IPS-18c (cell line): ENCODE data around the gene LAMC3.

ENCODE experiments used
- H3K4me3 ChIP-seq: 2 replicates; pipeline ENCODE4 v1.7.0; 2013; ENCODE audit warnings: low read depth, mild to moderate bottlenecking, low read length, moderate library complexity; ENCODE audit not compliant: insufficient read depth
- H3K9me3 ChIP-seq: one replicate; pipeline ENCODE4 v1.6.1; 2013; ENCODE audit warnings: mild to moderate bottlenecking, low read length, moderate library complexity; ENCODE audit not compliant: control insufficient read depth, insufficient read depth

Gene LAMC3

DNA sequence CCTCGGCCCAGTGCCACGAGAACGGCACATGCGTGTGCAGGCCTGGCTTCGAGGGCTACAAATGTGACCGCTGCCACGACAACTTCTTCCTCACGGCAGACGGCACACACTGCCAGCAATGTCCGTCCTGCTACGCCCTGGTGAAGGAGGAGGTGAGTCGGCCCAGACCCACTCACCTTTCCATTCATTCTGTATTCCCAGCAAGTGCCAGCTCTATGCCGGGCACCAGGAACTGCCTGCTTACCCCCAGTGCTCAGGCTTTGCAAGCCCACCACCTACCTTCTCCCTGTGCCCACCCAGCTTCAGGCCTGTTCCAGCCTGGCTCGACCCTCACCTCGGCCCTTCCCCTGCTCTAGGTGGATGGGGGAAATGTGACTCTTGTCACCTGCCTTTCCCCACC, 60.7 kb downstream of the LAMC3 start:
- H3K4me3 ChIP-seq = no peak overlapping the region
- H3K9me3 ChIP-seq = no peaks in the 10 kb centered on the region

DNA sequence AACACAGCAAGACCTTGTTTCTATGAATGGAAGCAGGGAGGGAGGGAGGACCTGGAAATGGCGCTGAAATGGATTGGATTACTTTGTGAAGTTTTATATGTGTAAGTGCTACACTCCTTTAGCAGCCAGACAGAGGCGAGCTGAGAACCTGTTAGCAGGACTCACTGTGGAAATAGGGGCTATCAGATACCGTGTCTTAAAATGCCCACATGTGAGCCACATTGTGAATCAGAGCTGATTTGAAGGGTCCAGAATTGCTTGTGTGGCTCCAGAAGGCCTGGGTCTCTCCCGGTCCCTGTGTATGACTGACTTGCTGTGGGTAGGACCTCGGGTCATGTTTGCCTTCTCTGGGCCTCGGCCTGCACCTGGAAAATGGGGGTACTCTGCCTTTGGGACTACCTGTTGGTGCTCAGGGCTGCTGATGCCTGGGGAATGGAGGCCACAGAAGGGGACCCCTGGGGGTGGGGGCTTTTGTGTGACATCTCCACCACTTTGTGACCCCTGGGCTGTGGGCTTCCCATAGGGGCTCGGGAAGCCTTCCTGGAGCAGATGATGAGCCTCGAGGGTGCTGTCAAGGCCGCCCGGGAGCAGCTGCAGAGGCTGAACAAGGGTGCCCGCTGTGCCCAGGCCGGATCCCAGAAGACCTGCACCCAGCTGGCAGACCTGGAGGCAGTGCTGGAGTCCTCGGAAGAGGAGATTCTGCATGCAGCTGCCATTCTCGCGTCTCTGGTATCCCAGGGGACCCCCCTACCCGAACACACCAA, 63.3 kb downstream of the LAMC3 start:
- Histone ChIP-seq H3K9me3 (peaks cover 2% of the 10 kb centered on the region), H3K4me3 (no peak overlapping the region)

DNA sequence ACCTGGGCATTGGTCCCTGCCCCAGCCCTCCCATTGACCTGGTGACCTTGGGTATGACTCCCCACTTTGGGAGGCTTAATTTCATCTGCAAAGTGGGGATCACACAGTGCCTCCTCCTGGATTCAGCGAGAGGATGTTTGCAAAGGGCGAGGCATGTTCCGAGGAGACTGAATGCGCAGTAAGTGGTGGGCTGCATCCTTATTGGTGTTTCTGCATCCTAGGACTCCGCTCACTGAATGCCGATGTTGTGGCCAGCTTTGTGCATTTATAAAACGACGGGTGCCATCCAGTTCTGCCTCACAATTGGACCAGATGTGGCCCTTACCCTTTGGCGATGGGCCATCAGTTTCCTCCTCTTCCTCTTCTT, 63.9 kb downstream of the LAMC3 start:
- Histone ChIP-seq H3K4me3 (no peak overlapping the region), H3K9me3 (peaks cover 2% of the 10 kb centered on the region)

GRCh38 chr9:131076347-131077195, 67.6 kb downstream of the LAMC3 start:
- H3K9me3 ChIP-seq = peaks cover 2% of the 10 kb centered on the region

DNA sequence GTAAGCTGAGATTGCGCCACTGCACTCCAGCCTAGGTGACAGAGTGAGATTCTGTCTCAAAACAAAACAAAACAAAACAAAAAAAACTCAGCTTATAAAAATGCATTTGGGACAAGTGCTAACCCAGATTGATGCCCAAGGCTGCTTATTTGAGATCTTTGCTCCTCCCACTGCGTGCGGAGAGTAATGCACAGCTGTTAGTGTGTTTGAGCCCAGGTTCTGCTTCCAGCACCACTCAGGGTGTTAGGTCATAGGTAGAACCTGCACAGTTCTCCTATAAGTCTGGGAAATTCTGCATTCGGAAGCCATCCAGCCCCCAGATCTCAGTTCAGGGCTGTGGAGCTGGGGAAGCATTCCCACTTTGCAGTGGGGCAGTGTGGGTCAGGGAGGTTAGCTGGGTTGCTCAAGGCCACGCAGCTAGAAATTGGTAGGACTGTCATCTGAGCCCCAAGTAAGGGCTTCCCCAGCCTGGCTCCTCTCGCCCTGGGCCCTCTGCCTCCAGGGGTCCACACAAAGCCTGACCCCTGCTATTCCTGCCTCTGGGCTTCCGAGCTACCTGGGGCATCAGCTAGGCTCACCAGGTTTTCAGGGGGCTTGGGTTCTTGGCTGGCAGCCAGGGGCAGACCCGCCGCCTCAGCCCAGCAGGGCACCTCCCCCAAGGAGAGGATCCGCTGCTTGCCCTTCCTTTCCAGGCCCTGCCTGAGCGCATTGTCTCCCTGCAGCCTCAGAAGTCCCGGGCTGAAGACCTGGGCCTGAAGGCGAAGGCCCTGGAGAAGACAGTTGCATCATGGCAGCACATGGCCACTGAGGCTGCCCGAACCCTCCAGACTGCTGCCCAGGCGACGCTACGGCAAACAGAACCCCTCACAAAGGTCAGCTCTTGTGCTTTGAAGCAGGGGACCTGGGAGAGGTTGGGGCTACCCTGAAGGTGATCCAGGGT, 69.7 kb downstream of the LAMC3 start:
- Histone ChIP-seq H3K4me3 (no peak overlapping the region), H3K9me3 (peaks cover 2% of the 10 kb centered on the region)

More at GRCh38 chr9:131076347-131077195, 67.6 kb downstream of the LAMC3 start:
- H3K4me3 ChIP-seq = no peak overlapping the region

DNA sequence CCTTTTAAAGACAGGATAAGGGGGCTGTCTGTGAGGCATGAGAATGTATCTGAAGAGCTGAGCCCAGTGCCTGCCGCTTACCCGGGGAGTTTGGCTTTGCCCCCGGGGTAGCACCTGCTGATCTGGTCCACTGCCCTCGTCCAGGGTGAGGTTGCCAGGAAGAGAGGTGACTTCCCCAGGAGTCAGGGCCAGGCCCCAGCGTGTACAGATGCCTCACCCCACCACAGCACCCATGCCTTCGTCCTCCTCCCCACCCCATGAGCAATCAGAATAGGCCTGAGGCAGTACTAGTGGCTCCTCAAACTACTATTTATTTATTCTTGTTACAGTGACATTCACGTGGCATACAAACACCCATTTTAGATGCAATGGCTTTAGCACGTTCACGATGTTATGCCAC, 71.6 kb downstream of the LAMC3 start:
- peaks cover under 1% of the 10 kb centered on the region for H3K9me3 ChIP-seq
- H3K4me3 ChIP-seq = no peak overlapping the region

DNA sequence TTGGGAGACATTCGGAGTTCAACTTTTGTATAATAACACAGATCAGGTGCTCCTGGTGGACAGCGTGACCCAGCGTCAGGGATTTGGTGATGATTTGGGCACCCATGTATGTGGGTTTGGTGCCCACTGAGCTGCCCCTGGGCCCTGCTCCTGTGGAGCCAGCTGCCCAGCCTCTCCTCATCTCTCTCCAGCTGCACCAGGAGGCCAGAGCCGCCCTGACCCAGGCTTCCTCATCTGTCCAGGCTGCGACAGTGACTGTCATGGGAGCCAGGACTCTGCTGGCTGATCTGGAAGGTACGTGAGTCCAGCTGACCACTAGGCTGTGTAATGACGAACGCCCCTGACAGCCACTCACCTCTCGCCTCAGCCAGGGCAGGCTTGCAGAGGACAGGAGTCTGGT, 72.9 kb downstream of the LAMC3 start:
- no peaks in the 10 kb centered on the region for H3K9me3 ChIP-seq
- no peak overlapping the region for H3K4me3 ChIP-seq

DNA sequence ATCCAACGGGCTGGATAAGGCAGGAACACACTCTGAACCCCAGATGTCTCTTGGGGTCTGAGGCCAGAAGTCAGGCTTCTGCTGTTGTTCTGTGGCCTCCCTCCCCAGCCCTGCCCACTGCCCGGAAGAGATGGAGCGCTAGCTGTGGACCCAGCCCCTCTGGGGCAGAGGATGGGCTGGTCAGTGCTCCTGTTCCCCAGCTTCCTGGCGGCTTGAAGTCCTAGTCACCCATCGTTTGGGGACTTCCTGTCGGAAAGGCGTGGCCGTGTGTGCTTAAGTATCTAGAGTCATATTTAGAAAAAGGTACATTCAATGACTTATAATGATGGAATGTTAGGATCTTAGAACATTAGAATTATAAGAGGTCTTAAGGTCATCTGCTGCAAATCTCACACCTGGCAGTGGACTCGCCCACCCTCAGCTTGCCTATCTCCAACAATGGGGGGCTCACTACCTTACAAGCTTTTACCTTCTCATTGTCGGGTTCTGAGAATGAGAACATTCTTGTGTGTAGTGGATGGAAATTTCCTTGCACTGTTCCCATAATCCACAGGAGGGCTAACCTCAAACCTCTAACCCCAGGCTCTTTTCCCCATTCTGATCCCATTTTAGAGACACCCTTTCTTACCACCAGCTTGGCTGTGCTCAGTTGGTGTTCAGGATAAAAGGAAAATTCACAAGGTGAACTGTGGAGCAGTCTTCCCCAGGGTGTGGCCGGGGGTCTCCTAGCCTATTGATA, 74.0 kb downstream of the LAMC3 start:
- H3K9me3 ChIP-seq = no peaks in the 10 kb centered on the region
- no peak overlapping the region for H3K4me3 ChIP-seq

DNA sequence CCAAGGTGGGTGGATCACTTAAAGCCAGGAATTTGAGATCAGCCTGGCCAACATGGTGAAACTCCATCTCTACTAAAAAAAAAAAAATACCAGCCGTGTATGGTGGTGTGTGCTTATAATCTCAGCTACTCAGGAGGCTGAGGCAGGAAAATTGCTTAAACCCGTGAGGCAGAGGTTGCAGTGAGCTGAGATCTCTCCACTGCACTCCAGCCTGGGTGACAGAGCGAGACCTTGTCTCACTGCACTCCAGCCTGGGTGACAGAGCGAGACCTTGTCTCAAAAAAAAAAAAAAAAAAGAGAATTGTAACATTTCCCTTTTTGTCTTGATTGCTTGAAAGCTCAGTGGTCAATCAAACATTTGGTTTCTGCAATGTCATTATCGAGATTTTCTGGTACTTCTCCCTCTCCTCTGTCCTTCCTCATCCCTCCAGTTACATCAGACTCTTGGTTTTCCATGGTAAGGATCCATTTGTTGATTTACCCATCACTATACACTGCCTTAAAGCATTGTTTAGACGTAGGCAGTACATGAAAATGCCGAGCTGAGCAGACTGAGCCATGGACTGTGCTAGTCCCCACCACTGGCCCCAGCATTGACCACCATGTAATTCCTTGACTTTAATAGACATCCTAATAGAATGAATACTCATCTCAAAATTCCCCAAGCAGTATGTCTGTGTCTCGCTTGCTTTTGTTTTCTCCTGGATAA, 75.8 kb downstream of the LAMC3 start:
- Histone ChIP-seq H3K9me3 (no peaks in the 10 kb centered on the region), H3K4me3 (no peak overlapping the region)

DNA sequence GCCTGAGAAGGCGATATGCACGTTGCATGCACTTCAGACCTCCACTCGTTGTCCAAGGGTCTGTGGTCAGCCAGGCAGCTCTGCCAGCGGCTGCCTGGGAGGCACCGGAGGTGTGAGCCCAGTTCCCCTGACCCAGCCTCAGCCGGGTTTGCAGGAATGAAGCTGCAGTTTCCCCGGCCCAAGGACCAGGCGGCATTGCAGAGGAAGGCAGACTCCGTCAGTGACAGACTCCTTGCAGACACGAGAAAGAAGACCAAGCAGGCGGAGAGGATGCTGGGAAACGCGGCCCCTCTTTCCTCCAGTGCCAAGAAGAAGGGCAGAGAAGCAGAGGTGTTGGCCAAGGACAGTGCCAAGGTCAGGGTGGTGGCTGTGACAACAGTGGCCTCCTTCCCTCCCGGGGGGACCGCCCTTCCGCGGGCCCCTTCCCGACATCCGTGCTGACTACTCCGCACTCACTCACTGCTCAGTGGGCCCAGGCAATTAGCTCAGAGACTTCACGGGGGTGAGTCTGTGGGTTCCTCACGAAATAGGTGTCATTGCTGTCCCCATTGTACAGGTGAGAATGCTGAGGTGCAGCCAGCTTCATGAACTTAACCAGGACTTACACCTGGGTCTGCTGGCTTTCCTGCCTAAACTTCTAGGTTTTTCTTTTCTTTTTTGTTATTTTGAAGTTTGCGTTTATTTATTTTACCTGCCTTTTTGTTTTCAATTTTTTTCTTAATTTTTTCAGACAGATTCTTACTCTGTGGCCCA, 76.6 kb downstream of the LAMC3 start:
- Histone ChIP-seq H3K4me3 (no peak overlapping the region; the same call in 1 of the 2 replicates), H3K9me3 (no peaks in the 10 kb centered on the region)

DNA sequence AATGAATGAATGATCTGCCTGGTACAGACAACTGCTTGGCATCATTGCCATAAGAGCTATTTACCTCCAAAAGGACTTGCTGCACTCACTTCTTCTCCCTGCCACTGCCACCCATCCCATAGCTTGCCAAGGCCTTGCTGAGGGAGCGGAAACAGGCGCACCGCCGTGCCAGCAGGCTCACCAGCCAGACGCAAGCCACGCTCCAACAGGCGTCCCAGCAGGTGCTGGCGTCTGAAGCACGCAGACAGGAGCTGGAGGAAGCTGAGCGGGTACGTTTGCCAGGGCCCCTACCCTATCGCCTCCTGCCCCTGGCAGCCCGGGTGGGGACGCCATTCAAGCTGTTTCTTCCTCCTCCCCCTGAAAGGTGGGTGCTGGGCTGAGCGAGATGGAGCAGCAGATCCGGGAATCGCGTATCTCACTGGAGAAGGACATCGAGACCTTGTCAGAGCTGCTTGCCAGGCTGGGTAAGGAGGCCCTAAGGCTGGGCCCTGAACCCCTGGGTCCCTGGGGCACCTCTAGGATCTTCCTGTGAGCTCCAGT, 78.5 kb downstream of the LAMC3 start:
- Histone ChIP-seq H3K4me3 (no peak overlapping the region), H3K9me3 (no peaks in the 10 kb centered on the region)

GRCh38 chr9:131090025-131090787, 81.2 kb downstream of the LAMC3 start:
- H3K9me3 ChIP-seq = no peaks in the 10 kb centered on the region
- H3K4me3 ChIP-seq = no peak overlapping the region

- Histone ChIP-seq H3K9me3 (no peaks in the 10 kb centered on the region), H3K4me3 (no peak overlapping the region)
Measured at GRCh38 chr9:131091352-131091992, 82.5 kb downstream of the LAMC3 start.

- Histone ChIP-seq H3K9me3 (no peaks in the 10 kb centered on the region), H3K4me3 (no peak overlapping the region)
Measured at GRCh38 chr9:131092030-131092429, 83.1 kb downstream of the LAMC3 start.
